Panc1 (cell line): ENCODE measurements around the gene PCED1A. TPM values are rescaled to one million over a fixed set of nuclear protein-coding genes. Genes with fewer than 3 reads are reported as not detected.

Experiments used
- ATAC-seq: fragments of 200-7000 bp; cut with Tn5 transposase; 2 replicates; pipeline ENCODE4 v1.9.1; 2020; ENCODE audit warnings: mild to moderate bottlenecking, moderate library complexity
- BruUV-seq: library from RNA; stranded (reverse); fragments of 400-500 nt; replicated peaks from 2 replicates; lab custom pipeline; 2021; lab: Mats Ljungman, UMichigan
- CTCF ChIA-PET: fragments of 300-600 bp; sonication (Branson Sonifier 250); formaldehyde crosslinking; loops from one replicate; lab custom pipeline; 2022; ENCODE audit warnings: antibody characterized with exemption; lab: Charles Lee
- POLR2A ChIA-PET: fragments of 300-600 bp; sonication (Branson Sonifier 250); formaldehyde crosslinking; loops from one replicate; lab custom pipeline; 2022; ENCODE audit warnings: antibody characterized with exemption; lab: Charles Lee
- DNase-seq: peaks from one replicate; pipeline ENCODE4 v3.0.0-alpha.2; 2010; ENCODE audit warnings: low read depth, low spot score
- H3K27ac ChIP-seq: 2 replicates; pipeline ENCODE4 v1.5.1; 2011; ENCODE audit warnings: mild to moderate bottlenecking, low read length, inconsistent platforms
- H3K27me3 ChIP-seq: fragments of 200-500 bp; sonication (Bioruptor generic); 2 replicates; pipeline ENCODE4 v1.6.0; 2014; ENCODE audit warnings: low read length, inconsistent platforms; ENCODE audit not compliant: control insufficient read depth, insufficient read depth
- H3K36me3 ChIP-seq: fragments of 200-500 bp; sonication (Bioruptor generic); 2 replicates; pipeline ENCODE4 v1.5.1; 2014; ENCODE audit warnings: inconsistent platforms, mild to moderate bottlenecking, low read length, moderate library complexity; ENCODE audit not compliant: control insufficient read depth, insufficient read depth
- H3K4me1 ChIP-seq: 2 replicates; pipeline ENCODE4 v1.5.1; 2011; ENCODE audit warnings: inconsistent platforms, mild to moderate bottlenecking, low read length, moderate library complexity; ENCODE audit not compliant: control insufficient read depth, insufficient read depth
- H3K4me3 ChIP-seq, 2 experiments: 2 replicates each; pipeline ENCODE4 v1.5.1; 2011 to 2012; ENCODE audit warnings: low read depth in 2 of 2, low read length in 2 of 2, mild to moderate bottlenecking in 2 of 2, inconsistent platforms in 1 of 2, moderate library complexity in 1 of 2
- H3K9me3 ChIP-seq: fragments of 200-500 bp; sonication (Bioruptor generic); 2 replicates; pipeline ENCODE4 v1.5.1; 2014; ENCODE audit warnings: low read depth, mild to moderate bottlenecking, inconsistent platforms, low read length, moderate library complexity; ENCODE audit not compliant: control insufficient read depth, insufficient read depth
- POLR2AphosphoS5 ChIP-seq: IDR thresholded peaks from 2 replicates; pipeline ENCODE4 v1.6.1; 2012; ENCODE audit warnings: mild to moderate bottlenecking, low read depth, low read length, moderate library complexity
- REST ChIP-seq, 2 experiments: IDR thresholded peaks; 2 replicates each; pipeline ENCODE4 v1.6.1; 2011 to 2012; ENCODE audit warnings: low read depth in 2 of 2, control low read depth in 1 of 2, low read length in 1 of 2, mild to moderate bottlenecking in 1 of 2, moderate library complexity in 1 of 2; ENCODE audit not compliant: insufficient read depth in 1 of 2
- SIN3A ChIP-seq: IDR thresholded peaks from 2 replicates; pipeline ENCODE4 v1.6.1; 2012; ENCODE audit warnings: low read depth, mild to moderate bottlenecking, low read length, moderate library complexity, borderline replicate concordance; ENCODE audit not compliant: insufficient read depth
- TCF7L2 ChIP-seq: IDR thresholded peaks from 2 replicates; pipeline ENCODE4 v1.6.1; 2011; ENCODE audit warnings: mild to moderate bottlenecking, low read depth, low read length, inconsistent platforms
- in situ Hi-C: cut with HindIII; loops from 2 replicates; pipeline ENCODE4 v1.10.0; 2016; ENCODE audit warnings: low sequenced_read_pairs, low pct_unique_long_range_greater_than_20kb
- intact Hi-C: fragments of 100-400 bp; cut with micrococcal nuclease; formaldehyde crosslinking; loops from one replicate; pipeline ENCODE4 v1.10.0; 2022; ENCODE audit not compliant: unreplicated experiment
- total RNA-seq: library from RNA; stranded (reverse); gene quantifications from one replicate; pipeline ENCODE4 v1.2.1, GENCODE V29; 2021; ENCODE audit not compliant: unreplicated experiment
- TF ChIP-seq, protein P1 (sequence below): fragments of 450-650 bp; IDR thresholded peaks from 2 replicates; pipeline ENCODE4 v1.5.1; 2017; ENCODE audit warnings: mild to moderate bottlenecking

The PCED1A gene
- total RNA-seq, 1 experiment from 2014 or later, result 42.1 TPM

DNA sequence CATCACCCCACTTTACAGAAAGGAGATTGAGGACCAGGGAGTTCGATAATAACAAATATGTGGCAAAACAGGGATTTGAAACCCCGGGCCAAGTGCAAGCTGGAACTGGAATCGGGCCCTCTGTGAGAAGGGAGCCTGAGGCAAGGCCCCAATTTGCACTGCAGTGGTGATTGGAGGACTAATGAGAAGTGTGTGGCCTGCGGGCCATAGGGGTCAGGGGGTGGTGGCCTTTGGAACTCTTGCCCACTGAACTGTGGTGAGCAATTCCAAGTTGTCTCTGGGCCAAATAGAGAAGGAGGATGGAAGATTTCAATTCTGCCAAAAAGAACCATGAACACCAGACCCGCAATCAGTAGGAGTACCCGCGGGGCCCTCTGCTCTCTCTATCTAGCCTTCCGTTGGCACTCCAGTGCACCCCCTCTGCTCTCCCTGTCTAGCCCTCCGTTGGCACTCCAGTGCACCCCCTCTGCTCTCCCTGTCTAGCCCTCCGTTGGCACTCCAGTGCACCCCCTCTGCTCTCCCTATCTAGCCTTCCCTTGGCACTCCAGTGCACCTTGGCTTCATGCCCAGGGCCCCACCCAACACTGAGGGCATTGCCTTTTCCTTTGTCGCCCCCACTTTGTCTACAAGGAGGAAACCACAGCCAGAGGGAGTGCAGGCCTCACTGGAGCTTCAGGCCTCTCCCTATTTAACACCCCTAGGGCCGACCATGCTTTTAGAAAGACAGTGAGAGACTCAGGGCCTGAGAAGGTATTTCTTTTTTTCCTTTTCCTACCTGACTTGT, 26.8 kb upstream of the PCED1A start:
- DNase-seq (no peak), ATAC-seq (no peak)
- intact Hi-C loops (no loop called here), in situ Hi-C loops (no loop called here)
- CTCF ChIA-PET, result no interaction called here
- no peaks in the 10 kb centered on the region for H3K36me3 ChIP-seq
- no peaks in the 10 kb centered on the region for H3K9me3 ChIP-seq
- BruUV-seq, result no TSS peak
- TF ChIP-seq POLR2AphosphoS5 (no peak), SIN3A (no peak), TCF7L2 (no peak), REST (IDR thresholded peaks at IDR 0.05; ENCODE audit: insufficient read depth in 1 of 2, low read depth in 2 of 2, low read length in 1 of 2) (no peak)
- TF ChIP-seq, protein P1, sequence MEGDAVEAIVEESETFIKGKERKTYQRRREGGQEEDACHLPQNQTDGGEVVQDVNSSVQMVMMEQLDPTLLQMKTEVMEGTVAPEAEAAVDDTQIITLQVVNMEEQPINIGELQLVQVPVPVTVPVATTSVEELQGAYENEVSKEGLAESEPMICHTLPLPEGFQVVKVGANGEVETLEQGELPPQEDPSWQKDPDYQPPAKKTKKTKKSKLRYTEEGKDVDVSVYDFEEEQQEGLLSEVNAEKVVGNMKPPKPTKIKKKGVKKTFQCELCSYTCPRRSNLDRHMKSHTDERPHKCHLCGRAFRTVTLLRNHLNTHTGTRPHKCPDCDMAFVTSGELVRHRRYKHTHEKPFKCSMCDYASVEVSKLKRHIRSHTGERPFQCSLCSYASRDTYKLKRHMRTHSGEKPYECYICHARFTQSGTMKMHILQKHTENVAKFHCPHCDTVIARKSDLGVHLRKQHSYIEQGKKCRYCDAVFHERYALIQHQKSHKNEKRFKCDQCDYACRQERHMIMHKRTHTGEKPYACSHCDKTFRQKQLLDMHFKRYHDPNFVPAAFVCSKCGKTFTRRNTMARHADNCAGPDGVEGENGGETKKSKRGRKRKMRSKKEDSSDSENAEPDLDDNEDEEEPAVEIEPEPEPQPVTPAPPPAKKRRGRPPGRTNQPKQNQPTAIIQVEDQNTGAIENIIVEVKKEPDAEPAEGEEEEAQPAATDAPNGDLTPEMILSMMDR, result no peak
- no peaks in the 10 kb centered on the region for H3K27me3 ChIP-seq
- H3K4me1 ChIP-seq, result peaks cover 28% of the 10 kb centered on the region
- no peak overlapping the region for H3K4me3 ChIP-seq
- H3K27ac ChIP-seq, result no peak overlapping the region
- POLR2A ChIA-PET, result no interaction called here

GRCh38 chr20:2866236-2866635, 25.8 kb upstream of the PCED1A start:
- ChIA-PET CTCF (interaction anchor here (0.6 kb wide), 1 partner anchor 142 kb away, joined by 3 read pairs; no protein-coding TSS in a partner anchor), POLR2A (no interaction called here)
- H3K27me3 ChIP-seq, result no peaks in the 10 kb centered on the region
- no peak for DNase-seq
- intact Hi-C loops (no loop called here), in situ Hi-C loops (no loop called here)
- H3K27ac ChIP-seq, result no peak overlapping the region
- BruUV-seq, result no TSS peak
- TF ChIP-seq POLR2AphosphoS5, result no peak
- TF ChIP-seq REST (IDR thresholded peaks at IDR 0.05; ENCODE audit: insufficient read depth in 1 of 2, low read depth in 2 of 2, low read length in 1 of 2), result no peak
- TF ChIP-seq, protein P1, result no peak
- TF ChIP-seq SIN3A, result no peak
- H3K4me1 ChIP-seq, result peaks cover 18% of the 10 kb centered on the region
- H3K9me3 ChIP-seq, result no peaks in the 10 kb centered on the region
- no peaks in the 10 kb centered on the region for H3K36me3 ChIP-seq
- no peak for ATAC-seq
- H3K4me3 ChIP-seq, result no peak overlapping the region
